Caco-2 (cell line): Measurements from ENCODE around the gene EHMT1. TPM values are rescaled to one million over a fixed set of nuclear protein-coding genes. Genes with fewer than 3 reads are reported as not detected.
"Not testable (repeated sequence)": the region's sequence is repeated elsewhere in the genome, so short reads cannot be mapped to it uniquely, and the experiment has no call there.

Experiments used
- BruUV-seq: library from RNA; stranded (reverse); fragments of 400-500 nt; replicated peaks from 2 replicates; lab custom pipeline; 2021; lab: Mats Ljungman, UMichigan
- CTCF ChIA-PET: fragments of 300-600 bp; sonication (Branson Sonifier 250); formaldehyde crosslinking; loops from one replicate; lab custom pipeline; 2022; ENCODE audit warnings: antibody characterized with exemption; lab: Charles Lee
- POLR2A ChIA-PET: fragments of 300-600 bp; sonication (Branson Sonifier 250); formaldehyde crosslinking; loops from one replicate; lab custom pipeline; 2022; ENCODE audit warnings: antibody characterized with exemption; lab: Charles Lee
- DNase-seq, 2 experiments: peaks; one replicate each; pipeline versions ENCODE4 v3.0.0 to v3.0.0-alpha.2; 2020 to 2022
- H3K27me3 ChIP-seq: replicated peaks from 2 replicates; pipeline ENCODE4 v1.6.0; 2011; ENCODE audit warnings: low read length; ENCODE audit not compliant: control insufficient read depth, insufficient read depth
- H3K36me3 ChIP-seq: 2 replicates; pipeline ENCODE4 v1.5.1; 2011; ENCODE audit warnings: low read length; ENCODE audit not compliant: control insufficient read depth, insufficient read depth
- H3K4me1 ChIP-seq: fragments of 250-450 bp; sonication (Bioruptor Pico); 2 replicates; pipeline ENCODE4 v1.5.1; 2020; ENCODE audit warnings: mild to moderate bottlenecking
- H3K4me3 ChIP-seq: 2 replicates; pipeline ENCODE4 v1.5.1; 2011; ENCODE audit warnings: low read depth, mild to moderate bottlenecking, control low read depth, low read length
- H3K9me3 ChIP-seq: fragments of 250-450 bp; sonication (Bioruptor Pico); 2 replicates; pipeline ENCODE4 v1.5.1; 2020; ENCODE audit warnings: mild to moderate bottlenecking, moderate library complexity
- H3K27ac Mint-ChIP-seq: one replicate; pipeline ENCODE4 v1.8.0; 2022; ENCODE audit warnings: mixed read lengths; ENCODE audit not compliant: unreplicated experiment
- H3K27me3 Mint-ChIP-seq: one replicate; pipeline ENCODE4 v1.8.0; 2022; ENCODE audit warnings: mixed read lengths; ENCODE audit not compliant: insufficient read depth, unreplicated experiment
- H3K36me3 Mint-ChIP-seq: one replicate; pipeline ENCODE4 v1.8.0; 2022; ENCODE audit warnings: mild to moderate bottlenecking, mixed read lengths; ENCODE audit not compliant: insufficient read depth, unreplicated experiment
- H3K4me1 Mint-ChIP-seq: one replicate; pipeline ENCODE4 v1.8.0; 2022; ENCODE audit warnings: low read depth, mixed read lengths; ENCODE audit not compliant: unreplicated experiment
- H3K4me3 Mint-ChIP-seq: one replicate; pipeline ENCODE4 v1.8.0; 2022; ENCODE audit warnings: mild to moderate bottlenecking, moderate library complexity, mixed read lengths; ENCODE audit not compliant: unreplicated experiment
- H3K9me3 Mint-ChIP-seq: one replicate; pipeline ENCODE4 v1.8.0; 2022; ENCODE audit warnings: mixed read lengths; ENCODE audit not compliant: unreplicated experiment
- CTCF ChIP-seq, 2 experiments: fragments of 200-600 bp in 1 of 2; IDR thresholded peaks; 1 replicate in 1 of 2; 2 replicates in 1 of 2; pipeline versions ENCODE4 v1.5.1 to v1.8.0; 2011 to 2022; ENCODE audit warnings: antibody characterized with exemption in 1 of 2, control low read depth in 1 of 2, inconsistent platforms in 1 of 2, low read depth in 1 of 2, low read length in 1 of 2, mild to moderate bottlenecking in 1 of 2, moderate library complexity in 1 of 2; ENCODE audit not compliant: insufficient read depth in 1 of 2, severe bottlenecking in 1 of 2, unreplicated experiment in 1 of 2
- intact Hi-C: fragments of 100-400 bp; cut with micrococcal nuclease; formaldehyde crosslinking; loops from one replicate; pipeline ENCODE4 v1.10.0; 2022; ENCODE audit not compliant: unreplicated experiment
- total RNA-seq: library from RNA; stranded (reverse); gene quantifications from 2 replicates; pipeline ENCODE4 v1.2.3, GENCODE V29; 2022

EHMT1 gene
- total RNA-seq, 1 experiment from 2014 or later = 92.9 TPM

GRCh38 chr9:137731947-137732813, 113.4 kb downstream of the EHMT1 start:
- no peak for DNase-seq
- intact Hi-C loops = no loop called here
- no peak for TF ChIP-seq CTCF (IDR thresholded peaks at IDR 0.05; ENCODE audit: insufficient read depth in 1 of 2, low read depth in 1 of 2, low read length in 1 of 2, severe bottlenecking in 1 of 2, unreplicated experiment in 1 of 2)
- Mint-ChIP-seq H3K27ac (no peak overlapping the region), H3K36me3 (peaks cover 71% of the 10 kb centered on the region), H3K4me3 (no peak overlapping the region), H3K27me3 (no peaks in the 10 kb centered on the region), H3K4me1 (no peaks in the 10 kb centered on the region), H3K9me3 (peaks cover 14% of the 10 kb centered on the region)
- ChIA-PET CTCF (interaction anchor here (0.6 kb wide), 1 partner anchor 31 kb away, joined by 3 read pairs; no protein-coding TSS in a partner anchor), POLR2A (no interaction called here)
- no peaks in the 10 kb centered on the region for H3K4me1 ChIP-seq
- H3K36me3 ChIP-seq = peaks cover 12% of the 10 kb centered on the region
- H3K27me3 ChIP-seq = no peaks in the 10 kb centered on the region
- no peaks in the 10 kb centered on the region; the same call in 1 of the 2 replicates for H3K9me3 ChIP-seq
- H3K4me3 ChIP-seq = no peak overlapping the region
- no TSS peak for BruUV-seq

DNA sequence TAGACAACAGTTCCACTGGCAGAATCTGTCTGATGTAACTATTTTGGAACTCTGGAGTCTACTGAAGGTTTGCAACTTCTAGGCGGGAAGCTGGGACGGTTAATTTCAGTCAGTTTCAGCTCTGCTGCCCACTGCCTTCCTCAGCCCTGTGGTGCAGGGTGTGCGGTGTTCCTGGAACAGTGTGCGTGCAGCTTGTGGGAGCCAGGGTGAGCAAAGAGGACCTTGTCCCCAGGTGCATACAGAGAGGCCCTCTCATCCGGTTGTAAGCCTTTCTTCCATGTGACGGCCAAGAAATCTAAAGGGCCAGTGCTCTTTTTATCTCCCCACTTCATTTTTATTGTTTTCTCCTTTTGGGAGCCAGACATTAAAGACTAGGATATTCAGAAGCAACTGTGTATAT, 114.6 kb downstream of the EHMT1 start:
- H3K27ac Mint-ChIP-seq = no peak overlapping the region
- no peaks in the 10 kb centered on the region for H3K4me1 ChIP-seq
- no peaks in the 10 kb centered on the region for H3K27me3 Mint-ChIP-seq
- no peaks in the 10 kb centered on the region; the same call in 1 of the 2 replicates for H3K9me3 ChIP-seq
- peaks cover 78% of the 10 kb centered on the region for H3K36me3 Mint-ChIP-seq
- ChIA-PET CTCF (no interaction called here), POLR2A (no interaction called here)
- H3K4me3 Mint-ChIP-seq = no peak overlapping the region
- H3K4me3 ChIP-seq = no peak overlapping the region
- TF ChIP-seq CTCF (IDR thresholded peaks at IDR 0.05; ENCODE audit: insufficient read depth in 1 of 2, low read depth in 1 of 2, low read length in 1 of 2, severe bottlenecking in 1 of 2, unreplicated experiment in 1 of 2) = no peak
- H3K9me3 Mint-ChIP-seq = peaks cover 14% of the 10 kb centered on the region
- no TSS peak for BruUV-seq
- no peak for DNase-seq
- H3K36me3 ChIP-seq = peaks cover 8% of the 10 kb centered on the region
- no peaks in the 10 kb centered on the region for H3K27me3 ChIP-seq
- intact Hi-C loops = no loop called here
- H3K4me1 Mint-ChIP-seq = no peaks in the 10 kb centered on the region

DNA sequence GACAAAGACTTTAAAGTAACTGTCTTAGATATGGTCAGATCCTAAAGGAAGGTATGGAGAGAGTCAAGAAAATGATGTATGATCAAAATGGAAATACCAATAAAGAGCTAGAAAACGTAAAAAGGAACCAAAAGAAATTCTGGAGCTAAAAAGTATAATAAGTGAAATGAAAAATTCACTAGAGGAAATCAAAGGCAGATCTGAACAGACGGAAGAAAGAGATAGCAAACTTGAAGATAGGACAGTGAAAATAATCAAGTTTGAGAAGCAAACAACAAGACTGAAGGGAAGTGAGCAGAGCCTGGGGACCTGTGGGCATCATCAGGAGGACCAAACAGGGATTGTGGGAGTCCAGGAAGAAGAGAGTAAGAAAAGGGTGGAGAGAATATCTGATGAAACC, 115.4 kb downstream of the EHMT1 start:
- intact Hi-C loops = no loop called here
- CTCF ChIA-PET = interaction anchor here (0.5 kb wide), 1 partner anchor 24 kb away, joined by 3 read pairs; no protein-coding TSS in a partner anchor
- Histone ChIP-seq H3K27me3 (no peaks in the 10 kb centered on the region), H3K36me3 (peaks cover 8% of the 10 kb centered on the region), H3K4me3 (no peak overlapping the region), H3K9me3 (no peaks in the 10 kb centered on the region; the same call in 1 of the 2 replicates), H3K4me1 (no peaks in the 10 kb centered on the region)
- no peak for TF ChIP-seq CTCF (IDR thresholded peaks at IDR 0.05; ENCODE audit: insufficient read depth in 1 of 2, low read depth in 1 of 2, low read length in 1 of 2, severe bottlenecking in 1 of 2, unreplicated experiment in 1 of 2)
- no peak for DNase-seq
- Mint-ChIP-seq H3K36me3 (peaks cover 71% of the 10 kb centered on the region), H3K4me3 (no peak overlapping the region), H3K4me1 (no peaks in the 10 kb centered on the region), H3K27ac (no peak overlapping the region), H3K9me3 (peaks cover 14% of the 10 kb centered on the region), H3K27me3 (no peaks in the 10 kb centered on the region)
- BruUV-seq = no TSS peak
- POLR2A ChIA-PET = no interaction called here

DNA sequence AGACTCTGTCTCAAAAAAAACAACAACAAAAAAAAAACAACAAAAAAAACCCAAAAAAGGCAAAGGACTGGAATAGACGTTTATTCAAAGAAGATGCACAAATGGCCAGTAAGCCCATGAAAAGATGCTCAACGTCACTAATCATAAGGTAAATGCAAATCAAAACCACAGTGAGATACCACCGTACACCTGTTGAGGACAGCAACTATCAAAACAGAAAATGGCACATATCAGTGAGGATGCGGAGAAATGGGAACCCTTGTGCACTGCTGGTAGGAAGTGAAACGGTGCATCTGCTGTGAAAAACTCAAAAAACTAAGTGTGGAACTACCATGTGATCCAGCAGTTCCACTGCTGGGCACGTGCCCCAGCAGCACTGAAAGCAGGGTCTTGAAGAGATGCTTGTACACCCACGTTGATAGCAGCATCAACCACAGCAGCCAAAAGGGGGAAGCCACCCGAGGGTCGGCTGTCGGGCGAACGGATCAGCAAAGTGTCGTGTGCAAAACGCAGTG, 119.4 kb downstream of the EHMT1 start:
- H3K27me3 Mint-ChIP-seq, H3K4me1 ChIP-seq, H3K4me3 ChIP-seq, H3K9me3 ChIP-seq, H3K36me3 ChIP-seq, H3K27ac Mint-ChIP-seq, DNase-seq, H3K4me1 Mint-ChIP-seq, BruUV-seq, H3K4me3 Mint-ChIP-seq, POLR2A ChIA-PET, H3K27me3 ChIP-seq, CTCF ChIA-PET, intact Hi-C loops: not testable (repeated sequence)
- Mint-ChIP-seq H3K9me3 (peaks cover 14% of the 10 kb centered on the region), H3K36me3 (peaks cover 43% of the 10 kb centered on the region)
